ENCODE results near the gene MED10.

GRCh38 chr5:6338135-6338534 is 40.2 kb downstream of the MED10 start:
- TF ChIP-seq, protein P1, sequence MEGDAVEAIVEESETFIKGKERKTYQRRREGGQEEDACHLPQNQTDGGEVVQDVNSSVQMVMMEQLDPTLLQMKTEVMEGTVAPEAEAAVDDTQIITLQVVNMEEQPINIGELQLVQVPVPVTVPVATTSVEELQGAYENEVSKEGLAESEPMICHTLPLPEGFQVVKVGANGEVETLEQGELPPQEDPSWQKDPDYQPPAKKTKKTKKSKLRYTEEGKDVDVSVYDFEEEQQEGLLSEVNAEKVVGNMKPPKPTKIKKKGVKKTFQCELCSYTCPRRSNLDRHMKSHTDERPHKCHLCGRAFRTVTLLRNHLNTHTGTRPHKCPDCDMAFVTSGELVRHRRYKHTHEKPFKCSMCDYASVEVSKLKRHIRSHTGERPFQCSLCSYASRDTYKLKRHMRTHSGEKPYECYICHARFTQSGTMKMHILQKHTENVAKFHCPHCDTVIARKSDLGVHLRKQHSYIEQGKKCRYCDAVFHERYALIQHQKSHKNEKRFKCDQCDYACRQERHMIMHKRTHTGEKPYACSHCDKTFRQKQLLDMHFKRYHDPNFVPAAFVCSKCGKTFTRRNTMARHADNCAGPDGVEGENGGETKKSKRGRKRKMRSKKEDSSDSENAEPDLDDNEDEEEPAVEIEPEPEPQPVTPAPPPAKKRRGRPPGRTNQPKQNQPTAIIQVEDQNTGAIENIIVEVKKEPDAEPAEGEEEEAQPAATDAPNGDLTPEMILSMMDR (IDR thresholded peaks at IDR 0.05; ENCODE audit: extremely low read depth in 1 of 2, insufficient read depth in 1 of 2, low read depth in 1 of 2, low read length in 2 of 2): no peak
- TF ChIP-seq POLR2A (IDR thresholded peaks at IDR 0.05; ENCODE audit: low read depth, low read length) (no peak), EZH2 (IDR thresholded peaks at IDR 0.05; ENCODE audit: borderline replicate concordance, low read depth, low read length, severe bottlenecking) (no peak), MYC (IDR thresholded peaks at IDR 0.05; ENCODE audit: low read depth, low read length) (no peak), POLR2AphosphoS5 (IDR thresholded peaks at IDR 0.05; ENCODE audit: insufficient read depth, low read depth, low read length) (no peak)
- TF ChIP-seq, protein P2, sequence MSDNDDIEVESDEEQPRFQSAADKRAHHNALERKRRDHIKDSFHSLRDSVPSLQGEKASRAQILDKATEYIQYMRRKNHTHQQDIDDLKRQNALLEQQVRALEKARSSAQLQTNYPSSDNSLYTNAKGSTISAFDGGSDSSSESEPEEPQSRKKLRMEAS (IDR thresholded peaks at IDR 0.05; ENCODE audit: insufficient read depth, insufficient read length): no peak

Data from endothelial cell of umbilical vein (primary cell).